NB4 (cell line): Measurements from ENCODE around the gene INPP5A.

Experiments used
- DNase-seq: peaks from one replicate; pipeline ENCODE4 v3.0.0; 2010; ENCODE audit warnings: low read depth
- H3K4me3 ChIP-seq: one replicate; pipeline ENCODE4 v1.5.1; 2011; ENCODE audit warnings: mild to moderate bottlenecking, low read depth, low read length, moderate library complexity
- CTCF ChIP-seq: IDR thresholded peaks from one replicate; pipeline ENCODE4 v1.5.1; 2012; ENCODE audit warnings: low read depth, low read length
- MAX ChIP-seq: IDR thresholded peaks from 2 replicates; pipeline ENCODE4 v1.6.1; 2011; ENCODE audit warnings: low read depth, low read length
- MYC ChIP-seq: IDR thresholded peaks from 2 replicates; pipeline ENCODE4 v1.6.1; 2011; ENCODE audit warnings: low read depth, low read length
- POLR2A ChIP-seq: IDR thresholded peaks from 2 replicates; pipeline ENCODE4 v1.6.1; 2011; ENCODE audit warnings: mild to moderate bottlenecking; ENCODE audit not compliant: insufficient read length; ENCODE audit errors: extremely low read depth

INPP5A gene

GRCh38 chr10:132616170-132616995, 78.8 kb downstream of the INPP5A start:
- no peak for DNase-seq
- no peak for TF ChIP-seq CTCF
- no peak for TF ChIP-seq MYC
- no peak for TF ChIP-seq MAX
- no peak for TF ChIP-seq POLR2A
- H3K4me3 ChIP-seq, result no peak overlapping the region

GRCh38 chr10:132616996-132617736, 79.6 kb downstream of the INPP5A start:
- TF ChIP-seq CTCF, result no peak
- TF ChIP-seq MYC, result no peak
- TF ChIP-seq POLR2A, result no peak
- no peak for TF ChIP-seq MAX
- no peak overlapping the region for H3K4me3 ChIP-seq
- no peak for DNase-seq

GRCh38 chr10:132617737-132618052, 80.1 kb downstream of the INPP5A start:
- DNase-seq, result no peak
- TF ChIP-seq POLR2A, result no peak
- TF ChIP-seq MYC, result no peak
- TF ChIP-seq CTCF, result no peak
- TF ChIP-seq MAX, result no peak
- no peak overlapping the region for H3K4me3 ChIP-seq

- no peak for DNase-seq
- no peak for TF ChIP-seq MYC
- TF ChIP-seq POLR2A, result no peak
- H3K4me3 ChIP-seq, result no peak overlapping the region
Measured at GRCh38 chr10:132618158-132618919, 80.8 kb downstream of the INPP5A start.

GRCh38 chr10:132619927-132620326, 82.3 kb downstream of the INPP5A start:
- no peak for TF ChIP-seq CTCF
- DNase-seq, result no peak
- H3K4me3 ChIP-seq, result no peak overlapping the region
